GM18519 (cell line): Measurements from ENCODE around the gene NDUFAF8.

Experiments
- ATAC-seq: cut with Tn5 transposase; IDR thresholded peaks from one replicate; pipeline ENCODE4 v1.9.1; 2021; ENCODE audit warnings: mild to moderate bottlenecking, moderate library complexity; ENCODE audit not compliant: unreplicated experiment, low FRiP score

Gene NDUFAF8

DNA sequence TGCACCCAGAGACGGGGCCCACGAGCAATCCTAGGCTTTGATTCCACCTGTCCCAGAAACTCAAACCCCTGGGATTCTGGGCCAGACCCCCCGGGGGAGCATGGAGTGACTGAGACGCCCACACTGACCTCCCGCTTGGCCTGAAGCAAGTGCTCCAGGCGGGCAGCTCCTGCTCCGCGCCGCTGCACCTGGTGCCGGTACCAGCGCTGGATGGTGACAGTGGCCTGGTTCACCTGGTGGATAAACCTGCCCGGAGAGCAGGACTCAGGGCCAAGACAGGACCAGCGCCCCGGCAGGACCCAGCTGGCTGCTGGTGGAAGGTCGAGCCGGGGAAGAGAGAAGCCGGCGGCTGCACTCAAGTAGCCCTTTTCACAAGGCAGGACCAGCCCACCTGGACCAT lies 38.9 kb upstream of the NDUFAF8 start:
- ATAC-seq, result no peak

DNA sequence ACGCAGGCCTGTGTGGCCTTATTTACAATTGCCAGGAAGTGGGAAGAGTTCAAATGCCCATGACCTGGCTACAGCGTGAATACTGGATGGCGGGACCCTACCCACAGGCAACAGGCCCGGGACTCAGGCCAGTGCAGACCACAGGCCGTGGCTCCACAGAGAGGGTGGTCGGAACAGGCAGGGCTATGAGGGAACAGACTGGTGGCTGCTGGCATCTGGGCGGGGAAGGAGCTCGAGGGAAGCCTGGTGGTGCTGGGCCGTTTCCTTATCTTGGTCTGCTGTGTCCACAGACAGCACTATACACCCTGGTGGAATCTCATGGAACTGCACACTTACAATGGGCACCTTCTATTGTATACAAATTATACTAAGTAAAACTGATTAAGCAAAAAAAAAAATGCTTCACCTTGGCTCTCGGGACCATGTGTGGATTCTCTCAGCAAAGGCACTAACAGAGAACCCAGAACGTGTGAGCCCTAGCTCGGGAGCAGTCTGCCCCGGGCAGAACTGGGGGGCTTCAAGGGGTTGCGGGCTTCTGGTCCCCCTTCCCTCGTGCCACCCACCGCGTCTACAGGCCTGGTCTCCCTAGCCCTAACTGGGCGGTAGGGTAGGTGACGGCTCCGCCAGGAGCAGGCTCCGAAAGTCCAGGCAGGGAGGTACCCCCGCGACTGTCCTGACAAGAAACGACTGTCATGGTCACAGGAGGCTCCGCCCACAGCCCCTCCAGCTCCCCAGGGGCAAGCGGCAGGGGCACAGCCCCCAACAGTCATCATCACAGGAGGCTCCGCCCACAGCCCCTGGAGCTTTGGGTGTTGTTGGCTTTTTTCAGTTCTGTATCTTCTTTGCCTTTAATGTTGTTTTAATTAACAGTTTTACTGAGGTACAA lies 38.2 kb upstream of the NDUFAF8 start:
- ATAC-seq, result no peak

DNA sequence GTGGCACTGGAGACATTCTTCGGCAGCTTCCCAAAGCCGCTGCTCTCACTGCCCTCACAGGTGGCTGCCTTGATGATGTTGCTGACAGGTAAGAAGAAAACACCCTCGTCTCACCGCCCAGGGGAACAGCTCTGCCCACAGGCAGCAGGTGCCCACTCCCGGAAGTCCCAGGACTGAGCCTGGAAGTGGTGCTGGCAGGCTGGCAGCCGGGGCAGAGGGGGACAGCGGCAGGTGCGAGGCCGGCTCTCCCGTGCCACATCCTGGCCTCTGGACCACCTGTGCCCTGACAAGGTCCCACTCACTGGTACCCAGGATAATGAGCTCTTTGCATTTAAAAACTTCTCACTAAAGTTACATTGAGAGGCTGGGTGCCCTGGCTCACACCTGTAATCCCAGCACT lies 36.8 kb upstream of the NDUFAF8 start:
- ATAC-seq, result no peak

DNA sequence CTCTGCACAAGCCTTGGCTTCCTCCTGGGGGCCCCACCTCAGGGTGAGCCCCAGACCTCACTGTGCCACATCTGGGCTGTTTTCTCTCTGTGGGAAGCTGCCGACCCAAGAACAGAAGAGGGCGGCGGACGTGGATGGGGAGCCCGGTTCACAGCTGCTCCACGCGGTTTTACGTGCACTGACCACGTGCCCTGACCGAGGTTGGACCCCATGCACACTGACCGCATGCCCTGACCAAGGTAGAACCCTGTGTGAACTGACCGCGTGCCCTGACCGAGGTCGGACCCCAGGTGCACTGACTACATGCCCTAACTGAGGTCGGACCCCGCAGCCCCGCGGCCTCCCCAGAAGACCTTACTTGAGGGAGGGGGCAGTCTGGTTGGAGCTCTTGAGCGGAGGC lies 36.0 kb upstream of the NDUFAF8 start:
- ATAC-seq, result no peak

GRCh38 chr17:81204578-81204977 lies 34.5 kb upstream of the NDUFAF8 start:
- ATAC-seq, result no peak

DNA sequence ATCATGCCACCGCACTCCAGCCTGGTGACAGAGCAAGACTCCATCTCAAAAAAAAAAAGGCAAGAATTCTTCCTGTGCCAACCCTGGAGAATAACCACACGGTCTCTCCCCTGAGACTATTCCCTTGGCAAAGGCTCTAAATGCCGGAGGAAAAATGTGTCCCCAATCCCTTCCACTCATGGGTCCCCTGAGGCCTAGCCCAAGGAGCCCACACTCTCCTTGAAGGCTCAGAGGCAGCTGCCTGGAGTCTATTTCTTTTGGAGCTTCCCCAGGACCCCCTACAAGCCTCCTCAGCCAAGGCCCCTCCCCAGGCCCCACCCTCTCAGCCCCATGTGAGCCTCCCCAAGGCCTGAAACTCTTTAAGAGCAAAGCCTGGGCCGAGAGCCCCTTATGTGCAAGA lies 33.0 kb upstream of the NDUFAF8 start:
- no peak for ATAC-seq

DNA sequence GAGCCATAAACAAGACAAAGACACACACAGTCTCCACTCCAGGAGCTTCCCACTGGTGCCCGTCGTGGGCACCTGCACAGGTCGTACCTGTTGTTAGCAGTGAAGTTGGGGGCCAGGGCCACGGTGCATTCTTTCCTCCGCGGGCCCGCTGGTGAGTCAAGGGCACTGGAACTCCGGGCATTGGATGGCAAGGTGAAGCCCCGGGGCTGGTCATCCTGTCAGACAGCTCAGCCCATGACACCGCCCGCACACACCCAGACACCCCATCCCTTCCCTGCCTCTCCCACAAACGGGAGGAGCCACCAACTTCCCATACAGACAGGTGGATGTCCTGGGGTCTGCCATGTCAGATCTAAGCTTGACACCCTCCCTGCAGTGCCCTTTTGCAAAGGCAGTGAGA lies 32.5 kb upstream of the NDUFAF8 start:
- ATAC-seq, result no peak

DNA sequence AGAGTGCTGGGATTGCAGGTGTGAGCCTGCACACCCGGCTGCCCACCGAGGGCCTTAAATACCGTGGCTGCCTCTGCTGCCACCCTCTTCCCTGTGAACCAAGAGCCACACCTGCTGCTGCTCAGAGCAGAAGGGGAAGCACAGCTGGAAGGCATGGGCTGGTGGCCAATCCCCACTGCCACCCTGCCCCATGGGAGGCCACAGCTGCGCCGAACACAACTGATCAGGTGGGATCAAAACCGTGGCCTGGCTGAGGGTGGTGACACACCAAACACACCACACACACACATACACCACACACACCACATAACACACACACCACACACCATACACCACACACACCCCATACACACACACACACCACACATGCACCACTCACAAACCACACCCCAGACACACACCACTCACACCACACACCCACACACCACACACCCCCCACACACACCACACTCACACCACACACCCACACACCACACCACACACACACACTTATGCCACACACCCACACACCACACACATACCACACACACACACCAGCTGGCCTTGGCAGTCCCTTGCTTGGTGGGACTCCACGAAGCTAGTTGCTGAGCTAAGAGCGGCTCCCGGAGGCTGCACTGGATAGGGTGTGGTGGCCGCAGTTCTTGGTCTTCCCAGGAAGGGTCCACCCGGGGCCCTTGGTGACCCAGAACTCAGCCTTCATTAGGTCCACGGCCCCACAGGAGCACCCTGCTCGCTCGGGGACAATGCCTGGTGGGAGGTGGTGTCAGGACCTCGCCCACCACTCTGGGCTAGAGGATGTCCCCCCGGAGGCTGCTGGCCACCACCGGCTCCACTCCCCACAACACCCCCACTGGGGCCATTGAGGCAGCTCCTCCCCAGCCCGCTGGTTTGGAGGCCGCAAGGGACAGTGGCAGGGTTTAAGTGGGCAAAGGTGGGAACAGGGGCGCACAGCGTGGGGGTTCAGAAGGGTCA lies 31.2 kb upstream of the NDUFAF8 start:
- ATAC-seq, result no peak

- ATAC-seq, result no peak
Observed at GRCh38 chr17:81208651-81209050, 30.5 kb upstream of the NDUFAF8 start.

DNA sequence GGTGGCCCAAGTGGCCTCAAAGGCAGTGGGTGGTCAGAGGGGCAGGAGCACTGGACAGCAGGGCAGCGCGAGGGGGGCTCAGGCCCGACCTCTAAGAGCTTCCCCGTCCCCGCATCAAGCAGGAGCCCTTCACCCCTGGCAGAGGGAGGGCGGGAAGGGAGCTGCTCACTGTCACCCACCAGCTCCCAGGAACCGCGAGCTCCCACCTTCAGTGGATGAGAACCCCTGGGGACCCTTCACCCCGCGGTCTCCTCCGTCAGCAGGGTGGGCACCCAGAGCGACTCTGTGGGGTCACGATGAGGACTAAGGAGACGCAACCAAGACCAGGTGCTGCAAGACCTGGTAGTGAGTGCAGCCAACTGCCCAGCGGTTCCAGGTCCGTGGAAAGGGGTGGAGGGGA lies 30.0 kb upstream of the NDUFAF8 start:
- ATAC-seq, result no peak

GRCh38 chr17:81210466-81210865 lies 28.7 kb upstream of the NDUFAF8 start:
- no peak for ATAC-seq

GRCh38 chr17:81210868-81211267 lies 28.2 kb upstream of the NDUFAF8 start:
- no peak for ATAC-seq

DNA sequence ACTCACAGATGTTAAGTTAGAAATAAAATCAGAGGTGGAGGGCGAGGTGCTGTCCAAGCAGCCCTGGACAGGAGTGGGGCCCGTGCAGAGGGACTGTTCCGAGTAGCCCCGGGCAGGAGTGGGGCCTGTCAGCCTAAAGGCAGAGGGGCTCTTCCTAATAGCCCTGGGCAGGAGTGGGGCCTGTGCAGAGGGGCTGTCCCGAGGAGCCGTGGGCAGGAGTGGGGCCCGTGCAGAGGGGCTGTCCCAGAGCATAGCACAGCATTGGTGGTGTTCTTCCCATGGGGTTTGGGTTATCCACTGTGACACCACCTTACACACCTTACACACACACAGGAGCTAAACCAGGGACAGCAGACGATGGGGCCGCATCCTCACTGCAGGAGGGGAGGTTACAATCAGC lies 26.8 kb upstream of the NDUFAF8 start:
- no peak for ATAC-seq

DNA sequence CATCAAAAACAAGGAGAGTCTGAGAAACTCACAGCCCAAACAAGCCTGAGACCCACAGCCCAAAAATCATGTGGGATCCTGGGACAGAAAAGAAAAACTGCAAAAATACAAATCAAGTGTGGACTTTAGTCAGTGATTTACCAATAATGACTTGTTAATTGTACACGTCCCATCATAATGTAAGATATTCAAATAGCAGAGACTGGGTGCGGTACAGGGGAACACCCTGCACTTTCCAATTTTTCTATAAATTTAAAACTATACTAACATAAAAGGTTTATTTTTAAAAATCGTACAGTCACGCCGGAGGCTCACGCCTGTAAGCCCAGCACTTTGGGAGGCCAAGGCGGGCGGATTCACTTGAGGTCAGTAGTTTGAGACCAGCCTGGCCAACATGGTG lies 25.1 kb upstream of the NDUFAF8 start:
- no peak for ATAC-seq

DNA sequence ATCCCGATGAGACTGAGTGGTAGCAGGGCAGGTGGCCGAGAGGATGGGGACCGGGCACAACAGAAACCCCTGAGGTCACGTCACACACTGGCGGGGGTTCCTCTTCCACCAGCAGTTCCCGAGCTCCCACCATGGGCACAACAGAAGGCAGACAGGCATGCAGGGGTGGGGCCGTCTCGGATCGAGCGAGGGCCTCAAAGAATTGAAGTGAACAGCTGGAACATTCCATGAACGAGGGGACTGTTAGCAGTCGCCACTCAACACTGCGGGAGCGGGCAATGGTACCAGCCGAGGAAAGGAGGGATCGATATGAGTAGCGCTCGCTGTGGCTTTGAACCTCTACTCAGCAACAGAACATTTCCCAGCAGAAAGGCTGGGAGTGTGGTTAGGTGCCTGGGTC lies 21.6 kb upstream of the NDUFAF8 start:
- ATAC-seq, result no peak

DNA sequence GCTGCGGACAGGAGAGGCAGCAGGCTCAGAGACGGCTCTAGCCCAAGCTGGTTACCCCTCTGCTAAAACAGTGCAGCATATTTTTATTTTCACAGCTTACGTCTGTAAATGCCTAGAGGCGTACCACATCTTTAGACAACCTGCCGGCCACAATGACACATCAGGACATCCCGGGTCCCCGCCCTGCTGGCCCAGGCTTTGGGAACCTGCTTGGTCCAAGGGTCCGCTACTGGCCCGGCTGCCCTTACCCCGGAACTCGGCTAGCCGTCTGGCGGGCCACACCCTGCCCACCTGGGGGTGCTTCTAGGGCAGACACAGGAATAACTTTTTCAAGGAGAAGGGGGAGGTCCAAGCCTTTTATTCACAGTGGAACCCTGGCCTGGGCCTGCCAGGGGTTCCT lies 20.7 kb upstream of the NDUFAF8 start:
- ATAC-seq, result no peak

DNA sequence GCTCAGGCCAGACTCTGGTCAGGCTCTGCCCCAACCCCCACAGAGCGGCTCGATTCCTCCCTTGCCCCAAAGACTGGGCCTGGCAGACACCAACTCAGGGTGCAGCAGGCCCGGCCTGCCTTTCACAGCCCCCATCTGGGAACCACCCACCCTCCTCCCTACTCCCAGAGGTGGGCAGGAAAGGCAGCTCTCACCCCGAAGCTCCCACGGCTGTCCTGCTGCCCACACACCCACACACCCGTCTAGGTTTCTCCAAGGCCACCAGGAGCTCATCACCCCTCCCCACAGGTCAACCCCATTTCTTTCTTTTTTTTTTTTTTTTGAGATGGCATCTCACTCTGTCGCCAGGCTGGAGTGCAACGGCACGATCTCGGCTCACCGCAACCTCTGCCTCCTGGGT lies 20.1 kb upstream of the NDUFAF8 start:
- no peak for ATAC-seq

GRCh38 chr17:81219476-81220180 lies 19.5 kb upstream of the NDUFAF8 start:
- ATAC-seq, result no peak

GRCh38 chr17:81221371-81221841 lies 17.7 kb upstream of the NDUFAF8 start:
- ATAC-seq, result no peak

- no peak for ATAC-seq
Observed at GRCh38 chr17:81221842-81222619, 17.1 kb upstream of the NDUFAF8 start.
